Amygdala (tissue), 56 donors: ENCODE measurements around the gene TRPC1.
"Not testable (repeated sequence)": the region's sequence is repeated elsewhere in the genome, so short reads cannot be mapped to it uniquely, and the experiment has no call there.

Source experiments
- DNase-seq, 56 donors: peaks; one replicate each; lab custom pipeline; 2025; lab: John Stamatoyannopoulos, UW

Gene TRPC1

DNA sequence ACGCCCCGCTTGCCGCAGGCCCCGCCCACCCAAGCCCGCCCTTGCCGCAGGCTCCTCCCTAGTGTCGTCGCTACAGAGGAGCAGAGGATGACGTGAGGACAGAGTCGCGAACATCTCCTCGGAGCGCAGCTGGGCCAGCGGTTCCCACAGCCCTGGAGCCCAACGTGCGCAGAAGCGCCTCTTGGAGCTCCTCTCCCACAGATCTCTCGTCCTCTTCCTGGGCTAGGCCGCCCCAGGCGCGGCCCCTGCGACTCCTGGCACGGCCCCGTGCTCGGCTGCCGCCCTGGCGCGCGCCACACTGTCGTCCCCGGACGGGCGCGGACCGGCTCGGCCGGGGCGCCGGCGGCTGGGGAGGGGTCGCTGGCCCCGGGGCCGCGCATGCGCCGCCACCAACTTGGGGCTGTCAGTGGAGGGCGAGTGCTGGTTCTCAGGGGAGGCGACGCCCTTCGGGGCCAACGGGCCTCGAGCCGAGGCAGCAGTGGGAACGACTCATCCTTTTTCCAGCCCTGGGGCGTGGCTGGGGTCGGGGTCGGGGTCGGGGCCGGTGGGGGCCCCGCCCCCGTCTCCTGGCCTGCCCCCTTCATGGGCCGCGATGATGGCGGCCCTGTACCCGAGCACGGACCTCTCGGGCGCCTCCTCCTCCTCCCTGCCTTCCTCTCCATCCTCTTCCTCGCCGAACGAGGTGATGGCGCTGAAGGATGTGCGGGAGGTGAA lies at the start of gene TRPC1:
Gene TRPC1, plus strand, starts transcription at position 67 of the 714 bp plus-strand sequence. Its CDS starts 526 bp downstream, at position 593.
- DNase-seq, result peak; percentile 21 to 91 (median 75)

DNA sequence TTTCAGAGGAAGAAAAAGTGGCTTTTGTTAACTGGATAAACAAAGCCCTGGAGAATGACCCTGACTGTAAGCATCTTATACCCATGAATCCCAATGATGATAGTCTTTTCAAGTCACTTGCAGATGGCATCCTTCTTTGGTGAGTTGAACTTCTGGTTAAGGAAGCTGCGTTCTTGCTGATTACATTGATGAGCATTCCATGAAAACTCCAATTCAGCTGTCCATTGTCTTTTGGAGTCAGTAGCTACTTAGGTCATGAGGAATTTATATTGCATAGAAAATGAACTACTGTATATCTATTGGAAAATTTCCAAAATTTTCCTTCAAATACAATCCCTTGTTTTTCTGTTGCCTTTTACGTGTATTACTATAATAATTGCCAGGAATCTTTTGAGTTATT lies 47.7 kb upstream of the TRPC1 start:
- DNase-seq, result no peak

DNA sequence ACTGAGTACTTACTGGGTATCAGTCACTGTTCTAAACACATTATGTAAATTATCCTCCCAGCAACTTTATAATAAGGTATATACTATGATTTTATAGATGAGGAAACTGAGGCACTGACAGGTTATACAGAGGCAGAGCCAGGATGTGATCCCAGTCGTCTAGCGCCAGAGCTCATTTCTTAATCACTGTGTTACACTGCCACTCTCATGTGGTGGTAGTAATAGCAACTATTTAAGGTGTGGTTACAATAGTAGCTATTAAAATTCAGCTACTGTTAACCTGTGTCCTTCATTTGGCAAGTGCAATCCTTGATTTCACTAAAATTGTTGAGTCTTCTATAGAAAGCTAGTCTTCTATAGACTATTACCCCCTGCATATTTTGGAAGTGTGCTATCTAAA lies 43.1 kb upstream of the TRPC1 start:
- DNase-seq, result no peak

DNA sequence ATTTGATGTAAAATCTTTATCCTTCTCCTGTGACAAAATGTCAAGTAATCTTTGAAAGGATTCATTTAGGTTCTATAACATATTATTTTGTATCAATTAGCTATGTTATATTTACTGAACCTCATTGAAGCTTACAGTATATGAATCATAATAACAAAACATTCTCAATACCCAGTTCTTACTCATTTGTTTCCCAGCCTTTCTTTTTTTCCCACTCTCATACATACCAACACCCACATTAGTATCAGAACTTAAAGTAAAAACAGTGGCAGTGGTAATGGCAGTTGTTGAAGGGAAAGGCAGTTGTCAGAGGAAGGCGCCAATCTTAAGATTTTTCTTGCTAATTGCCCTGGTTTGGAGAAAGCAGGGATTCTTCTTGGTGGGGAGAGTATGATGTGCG lies 33.2 kb upstream of the TRPC1 start:
- no peak for DNase-seq

DNA sequence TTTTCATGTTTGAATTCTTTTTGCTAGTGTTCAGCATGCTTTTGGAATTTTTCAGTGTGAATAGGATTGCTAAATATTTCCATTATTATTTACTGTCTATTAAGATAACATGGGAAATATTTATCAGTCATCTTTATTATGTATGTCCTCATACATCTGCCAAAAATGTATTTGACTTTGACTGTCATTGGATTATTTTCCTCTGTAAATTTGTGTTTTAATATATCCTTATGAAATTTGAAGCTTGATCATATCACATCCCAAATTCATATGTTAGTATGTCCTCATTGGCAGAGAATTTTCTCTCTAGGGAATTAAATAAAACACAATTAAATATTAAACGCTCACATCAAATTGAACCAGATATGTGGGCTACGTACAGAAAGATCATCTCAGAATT lies 32.3 kb upstream of the TRPC1 start:
- DNase-seq, result no peak

DNA sequence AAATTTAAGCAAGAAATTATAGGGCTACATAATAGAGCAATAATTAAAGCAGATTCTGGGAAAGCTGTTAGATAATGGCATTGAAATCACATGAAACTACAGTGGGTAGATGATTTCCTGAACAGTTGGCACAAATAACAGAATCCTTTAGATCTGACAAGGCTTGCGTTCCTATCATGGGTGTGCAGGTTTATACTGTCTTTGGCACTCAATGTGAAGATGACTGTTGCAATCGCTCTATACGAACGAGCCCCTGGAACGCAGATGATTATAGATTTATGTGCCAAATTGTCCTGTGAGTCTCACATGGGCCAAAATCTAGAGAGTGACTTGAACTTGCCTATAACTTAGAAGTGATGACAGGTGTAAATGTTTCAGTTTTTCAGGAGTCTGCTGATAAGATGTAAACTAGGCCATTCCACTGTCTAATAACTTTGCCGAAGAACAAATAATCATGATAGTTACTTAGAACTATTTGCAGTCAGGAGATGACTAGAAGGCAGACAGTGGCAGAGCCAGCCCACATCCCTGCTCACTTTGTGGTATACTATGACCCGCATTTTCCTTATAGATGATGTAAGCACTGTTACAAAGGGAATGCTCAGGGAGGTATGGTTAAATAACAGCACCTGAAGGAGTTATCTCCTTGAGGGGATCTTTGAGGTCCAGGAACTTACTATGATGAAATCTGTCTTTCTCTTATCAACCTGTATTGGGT lies 30.5 kb upstream of the TRPC1 start:
- DNase-seq, result no peak

DNA sequence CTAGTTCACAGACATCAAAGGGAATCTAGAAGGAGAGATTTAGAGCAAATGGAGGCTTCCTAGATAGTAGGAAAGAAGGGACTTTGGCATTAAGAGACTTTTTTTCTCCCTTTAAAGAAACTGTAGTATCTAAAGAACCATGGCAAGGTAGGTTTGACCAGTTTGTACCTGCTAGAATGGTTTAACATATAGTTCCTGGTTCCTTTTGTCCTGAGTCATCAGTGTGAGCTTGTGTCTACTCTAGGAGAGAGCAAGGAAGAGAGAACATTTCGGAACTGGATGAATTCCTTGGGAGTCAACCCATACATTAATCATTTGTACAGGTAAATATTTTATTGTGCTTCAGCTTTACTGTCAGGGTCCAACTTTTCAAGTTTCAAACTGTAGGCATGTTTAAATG lies 29.6 kb upstream of the TRPC1 start:
- no peak for DNase-seq

DNA sequence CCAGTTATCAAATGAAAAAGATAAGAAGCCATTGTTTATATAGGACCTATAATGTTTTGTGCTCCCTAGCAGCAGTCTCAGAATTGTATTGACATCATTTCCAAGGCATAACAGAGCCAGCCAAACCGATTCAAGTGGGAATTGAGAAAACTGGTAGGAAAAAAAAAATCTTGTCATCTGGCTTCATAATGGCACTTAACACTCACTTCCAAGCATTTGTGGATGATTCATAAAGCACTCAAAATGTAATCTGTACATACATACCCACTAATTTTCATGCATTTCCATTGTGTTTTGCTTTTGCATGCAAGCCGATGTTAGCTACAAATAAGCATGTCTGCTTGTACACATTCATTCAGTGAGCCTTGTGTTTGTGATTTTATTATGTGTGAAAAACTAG lies 18.6 kb upstream of the TRPC1 start:
- DNase-seq, result no peak

DNA sequence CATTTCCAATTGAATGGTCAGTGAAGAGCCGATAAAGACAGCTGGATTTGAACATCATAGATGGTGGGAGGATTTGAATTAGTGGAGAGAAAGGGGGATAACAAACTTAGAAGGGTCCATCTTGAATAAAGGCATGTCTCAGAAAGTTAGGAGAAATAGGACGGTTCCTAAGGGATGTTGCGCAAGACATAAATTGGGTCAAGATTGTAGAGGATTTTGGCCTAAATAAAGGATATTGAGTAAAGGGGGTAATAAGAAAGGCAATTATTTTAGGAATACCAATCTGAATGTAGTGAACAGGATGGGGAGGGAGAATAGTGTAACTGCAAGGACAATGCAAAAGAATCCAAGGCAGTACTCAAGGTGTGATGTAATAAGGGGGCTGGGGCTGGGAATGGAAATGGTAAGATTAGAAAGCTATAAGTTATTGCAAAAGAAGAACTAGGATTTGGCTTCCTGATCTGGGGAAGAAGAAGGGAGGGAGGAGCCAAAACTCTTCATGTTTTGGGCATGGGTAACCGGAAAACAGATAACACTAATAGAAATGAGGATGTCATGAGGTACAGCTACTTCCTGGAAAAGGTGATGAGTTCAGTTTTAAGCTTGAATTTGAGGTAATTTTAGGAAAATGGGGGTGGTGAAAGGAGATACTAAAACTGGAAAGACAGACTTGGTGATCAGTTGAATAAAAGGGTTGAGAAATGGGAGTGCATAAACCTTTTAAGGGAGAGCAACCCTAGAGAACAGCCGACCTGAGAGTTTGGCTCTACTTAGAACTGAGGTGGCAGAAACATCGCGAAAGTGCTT lies 17.3 kb upstream of the TRPC1 start:
- no peak for DNase-seq

DNA sequence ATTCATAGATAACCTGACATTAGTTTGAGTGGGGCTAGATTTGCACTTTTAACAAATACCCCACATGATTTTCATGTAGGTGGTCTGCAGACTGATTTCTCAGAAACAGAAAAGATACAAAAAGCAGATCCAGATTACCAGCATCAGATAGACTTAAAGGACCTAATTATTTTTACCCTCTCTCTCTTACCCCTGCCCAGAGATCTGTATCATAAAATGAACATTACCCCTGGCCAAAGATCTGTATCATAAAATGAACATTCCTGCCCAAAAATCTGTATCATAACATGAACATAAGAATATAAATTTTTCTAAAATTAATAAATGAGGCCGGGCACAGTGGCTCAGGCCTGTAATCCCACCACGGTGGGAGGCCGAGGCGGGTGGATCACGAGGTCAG lies 14.6 kb upstream of the TRPC1 start:
- no peak for DNase-seq

DNA sequence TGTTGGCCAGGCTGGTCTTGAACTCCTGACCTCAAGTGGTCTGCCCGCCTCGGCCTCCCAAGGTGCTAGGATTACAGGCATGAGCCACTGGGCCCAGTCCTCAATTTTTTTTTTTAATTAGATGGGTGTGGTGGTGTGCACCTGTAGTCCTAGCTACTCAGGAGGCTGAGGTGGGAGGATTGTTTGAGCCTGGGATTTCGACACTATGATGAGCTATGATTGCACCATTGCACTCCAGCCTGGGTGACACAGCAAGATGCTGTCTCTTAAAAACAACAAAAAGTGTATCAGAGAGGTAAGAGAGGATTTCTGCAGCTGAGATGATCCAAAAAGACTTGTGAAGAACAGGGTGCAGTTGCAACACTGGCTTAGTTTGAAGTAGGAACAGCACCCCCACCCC lies 9.0 kb upstream of the TRPC1 start:
- not testable (repeated sequence) for DNase-seq

DNA sequence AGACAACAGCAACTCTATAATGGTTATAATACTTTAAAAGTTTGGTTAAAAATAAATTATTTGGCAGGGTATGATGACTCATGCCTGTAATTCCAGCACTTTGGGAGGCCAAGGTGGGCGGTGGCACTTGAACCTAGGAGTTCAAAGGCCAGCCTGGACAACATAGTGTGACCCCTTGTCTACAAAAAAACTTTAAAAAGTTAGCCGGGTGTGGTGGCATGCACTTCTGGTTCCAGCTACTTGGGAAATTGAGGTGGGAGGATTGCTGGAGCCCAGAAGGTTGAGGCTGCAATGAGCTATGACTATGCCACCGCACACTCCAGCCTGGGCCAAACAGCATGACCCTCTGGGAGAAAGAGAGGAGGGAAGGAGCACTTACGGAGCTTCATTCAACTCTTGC lies 7.7 kb upstream of the TRPC1 start:
- DNase-seq, result no peak

DNA sequence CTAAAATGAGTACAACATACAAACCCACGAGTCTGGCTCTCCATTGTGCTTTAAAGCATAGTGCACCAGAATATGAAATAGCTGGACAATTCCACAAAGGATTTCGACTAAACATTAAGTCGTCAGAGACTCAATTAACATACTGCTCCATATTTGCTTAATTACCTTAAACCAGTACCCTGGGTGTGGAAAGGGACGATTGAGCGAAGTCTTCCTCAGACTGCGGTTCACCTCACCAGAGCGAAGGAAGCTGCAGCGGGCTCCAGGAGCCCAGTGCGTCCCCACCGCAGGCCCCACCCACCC lies 218 bp upstream of the TRPC1 start:
- no peak for DNase-seq

DNA sequence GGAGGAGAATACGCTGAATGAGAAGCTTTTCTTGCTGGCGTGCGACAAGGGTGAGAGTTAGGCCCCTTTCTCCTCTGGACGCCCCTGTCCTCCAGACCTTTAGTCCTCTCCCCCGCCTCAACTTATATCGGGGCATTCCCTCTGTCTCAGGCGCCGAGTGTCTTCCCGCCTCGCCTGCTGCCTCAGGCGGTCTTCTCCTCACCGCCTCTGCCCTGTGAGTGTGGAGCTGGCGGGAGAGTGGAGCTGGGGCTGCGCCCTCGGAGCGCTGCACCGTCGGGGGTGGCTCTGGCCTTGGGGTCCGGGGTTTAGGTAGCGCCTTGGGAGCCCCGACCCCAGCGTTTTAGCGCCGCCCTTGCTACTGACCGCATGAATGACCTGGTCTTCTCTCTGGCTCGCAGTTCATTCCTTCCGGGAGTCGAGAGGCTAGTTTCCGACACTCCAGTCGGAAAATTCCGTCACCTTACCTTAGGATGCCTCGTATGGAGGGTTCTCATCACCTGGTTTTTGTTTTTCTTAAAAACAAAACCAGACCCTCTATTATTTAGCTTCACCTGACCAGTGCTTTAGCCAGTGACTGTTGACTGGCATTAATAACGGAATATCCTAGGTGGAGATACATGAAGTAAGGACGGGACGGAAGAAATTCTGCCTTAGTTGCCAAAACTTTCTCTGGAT lies 985 bp downstream of the TRPC1 start:
- DNase-seq, result peak in 40 of 56 donors; percentile 6 to 60 (median 28)

DNA sequence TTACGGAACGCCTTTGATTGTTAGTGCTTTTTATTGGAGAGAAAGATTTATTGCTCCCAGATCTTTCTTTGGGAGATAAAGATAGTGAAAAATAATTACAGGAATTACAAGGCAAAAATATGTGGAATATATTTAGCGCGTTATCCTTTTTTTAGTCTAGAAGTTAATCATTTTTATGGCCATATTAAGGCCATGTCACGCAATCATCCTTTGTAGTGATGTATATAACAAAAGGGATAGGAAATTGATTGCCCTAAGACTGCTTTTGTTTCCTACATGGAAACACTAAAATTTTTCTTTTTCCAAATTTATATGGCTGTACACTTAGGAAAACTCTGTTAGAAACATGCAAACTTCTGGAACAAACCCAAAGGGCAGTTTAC lies 1.5 kb downstream of the TRPC1 start:
- no peak for DNase-seq

DNA sequence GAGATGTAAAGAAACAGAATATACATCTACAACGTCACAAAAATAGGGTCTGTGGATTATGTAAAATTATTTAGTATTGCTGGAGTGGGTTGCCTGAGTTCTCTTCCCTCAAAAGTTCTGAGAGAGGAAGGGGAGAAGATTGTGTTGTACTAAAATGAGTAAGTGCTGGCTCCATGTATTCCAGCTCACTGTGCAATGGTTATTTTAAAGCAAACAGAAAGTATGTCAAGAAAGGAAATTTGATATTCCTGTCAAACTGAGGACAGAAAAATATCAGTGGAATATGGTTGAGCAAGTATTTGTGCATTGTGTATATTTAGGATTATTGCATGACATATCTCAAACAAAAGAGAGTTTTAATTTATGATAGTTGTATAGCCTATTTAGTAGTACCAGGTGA lies 2.2 kb downstream of the TRPC1 start:
- DNase-seq, result no peak

DNA sequence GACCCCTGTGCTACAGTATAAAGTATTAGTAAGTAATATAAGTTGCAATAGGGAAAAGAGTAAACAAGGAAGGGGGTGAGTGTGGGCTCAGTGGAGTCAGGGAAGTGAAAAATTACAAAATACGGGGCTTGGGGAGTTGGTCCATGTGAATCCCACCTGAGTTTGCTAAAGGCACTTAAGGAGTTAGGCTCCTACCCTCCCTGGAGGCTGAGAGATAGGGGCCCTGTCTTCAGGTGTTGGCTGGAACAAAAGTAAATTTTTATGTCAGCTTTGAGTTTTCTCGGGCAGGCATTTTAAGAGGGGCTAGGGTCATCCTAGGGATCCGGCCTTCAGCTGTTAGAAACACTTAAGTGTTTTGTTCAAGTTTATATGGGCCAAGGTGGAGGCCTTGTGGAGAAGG lies 8.2 kb downstream of the TRPC1 start:
- no peak for DNase-seq

DNA sequence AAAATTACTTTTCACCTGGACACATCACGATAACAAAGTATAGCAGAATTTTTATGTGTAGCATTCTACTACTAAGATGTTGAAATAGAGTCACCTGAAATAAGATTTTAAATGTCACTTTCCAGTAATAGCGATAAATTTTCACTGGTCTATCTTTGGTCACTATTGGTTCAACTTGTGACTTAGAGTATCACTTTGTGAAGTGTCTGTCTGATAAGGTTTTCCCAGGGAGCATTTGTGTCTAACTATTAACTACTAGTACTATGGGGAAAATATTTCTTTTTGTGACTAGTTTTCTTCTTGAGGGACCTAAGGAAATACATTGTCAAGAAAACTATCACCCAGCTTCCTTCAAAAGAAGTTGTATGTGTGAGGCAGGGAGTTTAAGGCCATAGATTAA lies 11.0 kb downstream of the TRPC1 start:
- no peak for DNase-seq

DNA sequence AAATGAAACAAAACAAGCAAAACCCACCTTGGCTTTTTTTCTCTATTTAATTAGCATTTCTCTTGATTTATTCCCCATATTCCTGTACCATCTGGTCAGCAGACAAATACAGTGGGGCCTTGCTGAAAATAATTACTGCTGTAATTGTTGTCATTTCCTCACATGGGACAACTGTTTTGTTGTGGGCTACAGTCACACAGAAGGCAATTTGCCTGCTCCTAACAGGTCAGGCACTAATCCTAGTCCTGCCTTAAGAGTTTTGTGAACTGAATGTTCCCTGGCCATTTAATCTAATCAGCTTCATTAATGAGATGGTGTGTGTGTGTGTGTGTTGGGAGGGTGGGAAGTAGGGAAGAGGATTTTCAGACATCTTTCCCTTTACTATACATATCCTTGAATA lies 11.6 kb downstream of the TRPC1 start:
- DNase-seq, result no peak

DNA sequence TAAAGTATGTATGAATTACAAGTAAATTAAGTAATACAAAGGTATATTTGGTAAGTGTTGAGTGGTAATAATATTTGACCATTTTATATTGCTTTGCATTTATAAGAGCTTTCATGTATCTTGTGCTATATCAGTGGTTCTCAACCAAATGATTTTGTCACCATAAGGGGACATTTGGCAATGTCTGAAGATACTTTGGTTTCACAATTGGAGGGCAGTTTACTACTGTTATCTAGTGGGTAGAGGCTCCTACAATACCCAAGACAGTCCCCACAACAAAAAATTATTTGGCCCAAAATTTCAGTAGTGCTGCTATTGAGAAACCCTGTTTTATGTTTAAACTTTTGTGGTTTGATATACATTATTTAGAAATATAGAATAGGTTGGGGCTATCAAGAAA lies 14.6 kb downstream of the TRPC1 start:
- no peak for DNase-seq

DNA sequence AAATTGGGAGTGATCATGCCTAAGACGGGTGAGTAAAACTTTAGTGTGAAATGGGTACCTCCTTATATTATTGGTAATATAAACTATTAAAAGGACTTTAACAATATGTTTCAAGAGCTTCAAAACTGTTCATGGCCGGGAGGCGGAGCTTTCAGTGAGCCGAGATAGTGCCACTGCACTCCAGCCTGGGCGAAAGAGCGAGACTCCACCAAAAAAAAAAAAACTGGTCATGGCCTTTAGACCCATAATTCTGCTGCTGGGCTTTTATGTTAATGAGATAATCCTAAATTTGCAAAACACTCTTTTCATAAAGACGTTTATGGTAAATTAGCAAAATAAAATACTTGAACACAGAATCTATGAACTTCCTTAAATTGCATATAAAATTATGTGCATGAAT lies 22.8 kb downstream of the TRPC1 start:
- DNase-seq, result no peak
